GM19452 (cell line): Measurements from ENCODE around the gene GPR142.

Experiments
- ATAC-seq: cut with Tn5 transposase; IDR thresholded peaks from one replicate; pipeline ENCODE4 v1.9.1; 2021; ENCODE audit not compliant: unreplicated experiment

The GPR142 gene

GRCh38 chr17:74417178-74418045 is 50.1 kb downstream of the GPR142 start:
- ATAC-seq, result peak; percentile 83

- no peak for ATAC-seq
Measured at GRCh38 chr17:74419928-74420411, 52.7 kb downstream of the GPR142 start.
